BE2C (cell line): ENCODE measurements around the gene SSBP3.

ENCODE experiments used
- DNase-seq: peaks from one replicate; pipeline ENCODE4 v3.0.0-alpha.2; 2020
- H3K27me3 ChIP-seq: fragments of 250-450 bp; sonication (Bioruptor Pico); 2 replicates; pipeline ENCODE4 v1.5.1; 2020; ENCODE audit warnings: mild to moderate bottlenecking
- H3K36me3 ChIP-seq: fragments of 250-450 bp; sonication (Bioruptor Pico); 2 replicates; pipeline ENCODE4 v1.5.1; 2020; ENCODE audit warnings: mild to moderate bottlenecking
- H3K4me1 ChIP-seq: fragments of 250-450 bp; sonication (Bioruptor Pico); 2 replicates; pipeline ENCODE4 v1.5.1; 2020
- H3K4me3 ChIP-seq: 2 replicates; pipeline ENCODE4 v1.5.1; 2011; ENCODE audit warnings: low read depth, low read length
- H3K9me3 ChIP-seq: fragments of 250-450 bp; sonication (Bioruptor Pico); 2 replicates; pipeline ENCODE4 v1.5.1; 2020
- CTCF ChIP-seq: IDR thresholded peaks from 2 replicates; pipeline ENCODE4 v1.5.1; 2012; ENCODE audit warnings: mild to moderate bottlenecking, low read depth, low read length

SSBP3 gene

GRCh38 chr1:54225986-54226559, 180.1 kb downstream of the SSBP3 start:
- Histone ChIP-seq H3K4me1 (peaks cover 25% of the 10 kb centered on the region), H3K4me3 (no peak overlapping the region), H3K36me3 (peaks cover 7% of the 10 kb centered on the region; the same call in 1 of the 2 replicates), H3K9me3 (no peaks in the 10 kb centered on the region), H3K27me3 (no peaks in the 10 kb centered on the region)
- no peak for DNase-seq
- TF ChIP-seq CTCF: no peak

DNA sequence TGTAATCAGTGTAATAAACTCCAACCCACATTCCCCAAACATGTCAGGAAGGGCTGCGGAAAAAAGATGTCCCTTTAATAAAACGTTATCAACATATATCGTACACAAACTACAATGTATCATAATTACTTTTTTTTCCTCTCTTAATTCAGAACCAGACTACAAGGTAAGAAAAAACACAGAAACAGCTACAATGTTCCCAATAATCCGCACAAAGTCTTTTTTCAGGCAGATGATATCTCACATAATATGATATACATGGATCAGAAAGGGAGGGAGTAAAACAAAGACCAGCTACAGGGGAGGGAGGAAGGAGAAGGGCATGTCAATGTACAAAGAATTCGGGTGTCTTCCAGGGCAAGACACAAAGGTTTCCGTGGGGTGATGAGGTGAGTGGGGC, 180.8 kb downstream of the SSBP3 start:
- H3K9me3 ChIP-seq: no peaks in the 10 kb centered on the region
- no peak for DNase-seq
- H3K4me1 ChIP-seq: peaks cover 25% of the 10 kb centered on the region

GRCh38 chr1:54224233-54224632, 182.0 kb downstream of the SSBP3 start:
- H3K9me3 ChIP-seq: no peaks in the 10 kb centered on the region
- H3K4me3 ChIP-seq: no peak overlapping the region
- H3K36me3 ChIP-seq: peaks cover 7% of the 10 kb centered on the region; the same call in 1 of the 2 replicates
- DNase-seq: no peak
- no peaks in the 10 kb centered on the region for H3K27me3 ChIP-seq
- TF ChIP-seq CTCF: no peak
- H3K4me1 ChIP-seq: peaks cover 25% of the 10 kb centered on the region

More for the DNA sequence above, 180.8 kb downstream of the SSBP3 start:
- no peaks in the 10 kb centered on the region for H3K27me3 ChIP-seq
- TF ChIP-seq CTCF: no peak
- H3K36me3 ChIP-seq: peaks cover 7% of the 10 kb centered on the region; the same call in 1 of the 2 replicates
- H3K4me3 ChIP-seq: no peak overlapping the region

DNA sequence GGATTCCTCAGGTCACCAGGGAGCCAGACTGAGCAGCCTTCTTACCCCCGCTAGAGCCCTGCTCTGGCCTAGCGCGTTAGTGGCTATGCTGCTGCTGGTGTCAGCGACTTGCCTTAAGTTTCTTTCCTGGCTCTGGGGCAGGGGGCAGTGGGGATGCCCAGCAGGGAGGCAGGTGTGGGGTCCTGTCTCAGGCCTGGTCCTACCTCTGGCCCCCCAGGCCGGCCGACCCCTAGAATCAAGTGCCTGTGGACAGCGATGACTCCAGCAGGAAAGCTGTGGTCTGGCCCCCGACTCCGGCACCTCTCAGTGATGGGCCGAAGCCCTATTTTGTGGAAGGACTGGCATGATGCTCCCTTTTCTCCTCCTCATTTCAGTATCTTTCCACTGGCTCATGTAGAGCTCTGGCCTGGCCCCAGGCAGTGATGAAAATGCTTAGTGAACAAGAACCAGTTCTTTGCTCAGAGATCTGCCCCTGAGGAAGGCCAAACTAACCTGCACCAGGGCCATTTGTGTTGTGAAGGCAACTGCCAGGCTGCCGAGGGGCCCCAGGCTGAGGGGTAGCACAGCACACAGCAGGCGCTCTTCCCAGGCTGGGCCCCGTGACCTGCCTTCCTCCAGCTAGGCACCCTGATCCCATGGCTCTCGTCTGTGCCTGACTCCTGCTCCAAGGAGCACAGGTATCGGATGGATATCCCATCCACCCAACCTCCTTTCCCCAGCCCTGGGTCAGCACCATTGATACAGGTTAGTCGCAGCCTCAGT, 182.6 kb downstream of the SSBP3 start:
- no peak for DNase-seq
- H3K27me3 ChIP-seq: no peaks in the 10 kb centered on the region
- TF ChIP-seq CTCF: no peak
- no peak overlapping the region for H3K4me3 ChIP-seq
- peaks cover 19% of the 10 kb centered on the region for H3K4me1 ChIP-seq
- H3K9me3 ChIP-seq: no peaks in the 10 kb centered on the region
- H3K36me3 ChIP-seq: peaks cover 8% of the 10 kb centered on the region

DNA sequence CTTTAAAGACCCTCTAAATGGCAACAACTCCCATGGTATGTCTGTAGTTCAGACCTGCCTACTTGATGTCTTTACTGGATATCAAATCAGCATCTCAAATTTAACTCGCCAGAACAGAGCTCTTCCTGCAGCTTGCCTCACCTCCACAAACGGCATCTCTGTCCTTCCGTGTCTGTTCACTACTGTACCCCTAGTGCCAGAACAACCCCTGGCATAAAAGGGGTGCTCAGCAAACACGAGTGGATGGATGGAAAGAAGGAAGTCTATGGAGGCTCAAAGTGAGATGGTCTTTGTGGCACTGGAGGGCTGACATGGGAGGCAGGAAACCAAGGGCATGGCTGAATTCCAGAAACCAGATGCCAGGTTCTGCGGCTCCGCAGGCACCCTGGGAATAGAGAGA, 183.5 kb downstream of the SSBP3 start:
- Histone ChIP-seq H3K27me3 (no peaks in the 10 kb centered on the region), H3K9me3 (no peaks in the 10 kb centered on the region), H3K4me3 (no peak overlapping the region), H3K36me3 (peaks cover 7% of the 10 kb centered on the region), H3K4me1 (peaks cover 10% of the 10 kb centered on the region)
- TF ChIP-seq CTCF: no peak
- DNase-seq: no peak

GRCh38 chr1:54221867-54222484, 184.2 kb downstream of the SSBP3 start:
- Histone ChIP-seq H3K36me3 (peaks cover 13% of the 10 kb centered on the region), H3K9me3 (no peaks in the 10 kb centered on the region), H3K4me1 (peaks cover 6% of the 10 kb centered on the region), H3K27me3 (no peaks in the 10 kb centered on the region), H3K4me3 (no peak overlapping the region)
- no peak for TF ChIP-seq CTCF
- no peak for DNase-seq
